Mucosa of stomach (tissue), 1 donor: ENCODE results near the gene HOMER1.
A peak's percentile ranks its signal among the peaks of the same experiment; 100 is the strongest.

Experiments
- H3K27me3 ChIP-seq: one replicate; pipeline ENCODE4 v1.7.0; 2013; ENCODE audit warnings: mild to moderate bottlenecking, low read length; ENCODE audit not compliant: control insufficient read depth, insufficient read depth
- H3K36me3 ChIP-seq: one replicate; pipeline ENCODE4 v1.7.0; 2013; ENCODE audit warnings: low read length; ENCODE audit not compliant: control insufficient read depth, insufficient read depth
- H3K4me1 ChIP-seq: one replicate; pipeline ENCODE4 v1.7.0; 2013; ENCODE audit warnings: mild to moderate bottlenecking, low read length; ENCODE audit not compliant: control insufficient read depth, insufficient read depth
- H3K4me3 ChIP-seq: one replicate; pipeline ENCODE4 v1.7.0; 2013; ENCODE audit warnings: low read length
- H3K9ac ChIP-seq: one replicate; pipeline ENCODE4 v1.7.0; 2013; ENCODE audit warnings: mild to moderate bottlenecking, low read length, moderate library complexity
- H3K9me3 ChIP-seq: one replicate; pipeline ENCODE4 v1.7.0; 2013; ENCODE audit warnings: mild to moderate bottlenecking, low read length, moderate library complexity; ENCODE audit not compliant: control insufficient read depth
- donor health status: Pancreatic carcinoma.

Gene HOMER1, protein sequence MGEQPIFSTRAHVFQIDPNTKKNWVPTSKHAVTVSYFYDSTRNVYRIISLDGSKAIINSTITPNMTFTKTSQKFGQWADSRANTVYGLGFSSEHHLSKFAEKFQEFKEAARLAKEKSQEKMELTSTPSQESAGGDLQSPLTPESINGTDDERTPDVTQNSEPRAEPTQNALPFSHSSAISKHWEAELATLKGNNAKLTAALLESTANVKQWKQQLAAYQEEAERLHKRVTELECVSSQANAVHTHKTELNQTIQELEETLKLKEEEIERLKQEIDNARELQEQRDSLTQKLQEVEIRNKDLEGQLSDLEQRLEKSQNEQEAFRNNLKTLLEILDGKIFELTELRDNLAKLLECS

DNA sequence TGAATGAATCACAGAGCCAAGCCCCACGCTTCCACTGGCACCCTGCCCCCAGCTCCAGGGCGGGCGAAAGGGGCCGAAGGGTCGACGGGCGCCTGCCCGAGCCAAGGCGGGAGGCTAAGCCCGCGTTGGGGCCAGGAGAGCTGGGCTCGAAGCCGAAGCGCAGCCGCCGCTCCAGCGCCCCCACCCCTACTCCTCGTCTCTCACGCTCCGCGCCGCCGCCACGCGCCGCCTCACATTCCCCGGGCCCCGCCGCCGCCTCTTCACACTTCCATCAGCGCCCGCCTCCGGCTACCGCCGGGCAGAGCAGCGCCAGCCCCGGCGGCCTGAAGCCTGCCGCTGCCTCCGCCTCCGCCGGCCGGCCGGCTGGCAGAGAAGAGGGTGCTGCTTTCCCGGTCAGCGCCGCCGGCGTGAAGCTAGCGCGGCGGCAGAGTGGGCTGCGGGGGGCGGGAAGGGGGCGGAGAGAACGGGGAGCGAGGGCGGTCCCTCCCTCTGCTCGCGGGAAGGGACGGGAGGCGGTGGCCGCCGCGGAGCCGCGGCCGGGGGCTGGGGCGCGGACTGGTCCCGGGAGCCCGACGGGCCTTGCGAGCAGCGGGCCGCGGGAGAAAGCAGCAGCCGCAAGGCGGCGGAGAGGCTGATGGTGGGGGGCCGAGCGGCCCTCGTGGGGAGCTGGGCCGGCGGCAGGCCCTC is at the start of gene HOMER1:
Gene HOMER1, minus strand, starts transcription at position 431 of the 687 bp plus-strand sequence. CDS start 1,360 bp downstream, outside the sequence.
- no peaks in the 10 kb centered on the region for H3K36me3 ChIP-seq

DNA sequence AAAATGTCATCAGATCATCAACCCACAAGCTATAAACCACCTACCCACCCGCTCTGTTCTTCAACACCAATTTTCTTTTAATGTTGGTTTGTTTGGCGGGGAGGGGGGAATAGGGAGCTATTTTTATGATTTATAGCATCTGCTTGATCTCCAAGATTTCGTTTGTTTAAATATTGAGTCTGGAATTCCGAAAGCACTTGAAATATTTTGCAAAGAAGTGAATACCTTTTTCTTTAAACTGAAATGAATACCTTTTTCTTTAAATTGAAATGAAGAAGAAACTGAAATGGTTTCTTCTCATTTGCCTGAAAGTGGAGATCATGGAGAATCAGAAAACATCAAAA is 49.3 kb upstream of the HOMER1 start:
- no peak overlapping the region for H3K4me3 ChIP-seq
- H3K27me3 ChIP-seq: no peaks in the 10 kb centered on the region
- no peaks in the 10 kb centered on the region for H3K36me3 ChIP-seq
- H3K9me3 ChIP-seq: no peaks in the 10 kb centered on the region
- no peak overlapping the region for H3K9ac ChIP-seq
- H3K4me1 ChIP-seq: peaks cover 3% of the 10 kb centered on the region

More for the DNA sequence above, at the start of gene HOMER1:
- Histone ChIP-seq H3K27me3 (peaks cover 26% of the 10 kb centered on the region), H3K4me1 (peaks cover 14% of the 10 kb centered on the region), H3K9ac (peak within 1 kb of the TSS; percentile 84), H3K9me3 (no peaks in the 10 kb centered on the region), H3K4me3 (peak within 1 kb of the TSS; percentile 32)

DNA sequence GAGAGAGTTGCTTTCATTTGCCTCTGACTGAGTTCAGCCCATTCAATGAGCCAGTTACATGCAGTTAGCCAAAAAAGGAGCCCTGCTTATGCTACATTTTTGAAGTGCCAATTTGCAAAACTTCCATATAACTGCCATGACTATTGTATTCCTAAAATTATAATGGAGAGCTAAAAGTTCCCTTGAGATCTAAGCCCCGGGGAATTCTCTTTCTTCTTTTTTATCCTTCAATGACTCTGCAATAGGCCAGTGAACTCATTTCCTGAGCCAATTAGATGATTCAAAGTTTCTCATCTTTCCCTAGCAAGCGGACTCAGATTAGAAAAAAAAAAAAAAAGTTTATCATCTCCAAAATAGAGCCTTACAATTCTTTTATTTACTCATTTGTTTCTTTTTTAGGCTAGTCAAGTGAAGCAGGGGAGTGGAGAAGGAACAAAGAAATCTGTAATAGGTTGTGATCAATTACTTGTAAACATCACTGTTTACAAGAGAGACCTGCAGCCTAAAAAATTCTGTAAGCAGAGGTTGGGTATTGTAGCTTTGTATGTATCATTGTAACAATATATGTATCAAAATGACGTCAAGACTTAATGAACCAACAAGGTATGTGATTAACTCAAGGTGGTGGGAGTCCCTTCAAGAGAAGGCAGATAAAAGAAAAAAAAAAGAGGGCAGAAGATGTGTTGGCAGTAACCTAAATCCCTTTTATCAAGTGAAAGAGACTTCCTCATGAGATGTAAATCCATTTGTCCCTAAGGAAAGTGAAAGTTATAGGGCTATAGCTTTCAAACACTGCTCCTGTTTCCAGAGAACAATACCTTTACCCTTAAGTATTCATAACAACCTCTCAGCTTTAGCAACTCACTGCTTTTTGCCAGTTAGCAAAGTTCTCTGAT is 48.7 kb upstream of the HOMER1 start:
- Histone ChIP-seq H3K4me3 (no peak overlapping the region), H3K9me3 (no peaks in the 10 kb centered on the region), H3K4me1 (peaks cover 3% of the 10 kb centered on the region), H3K9ac (no peak overlapping the region), H3K27me3 (no peaks in the 10 kb centered on the region), H3K36me3 (no peaks in the 10 kb centered on the region)

DNA sequence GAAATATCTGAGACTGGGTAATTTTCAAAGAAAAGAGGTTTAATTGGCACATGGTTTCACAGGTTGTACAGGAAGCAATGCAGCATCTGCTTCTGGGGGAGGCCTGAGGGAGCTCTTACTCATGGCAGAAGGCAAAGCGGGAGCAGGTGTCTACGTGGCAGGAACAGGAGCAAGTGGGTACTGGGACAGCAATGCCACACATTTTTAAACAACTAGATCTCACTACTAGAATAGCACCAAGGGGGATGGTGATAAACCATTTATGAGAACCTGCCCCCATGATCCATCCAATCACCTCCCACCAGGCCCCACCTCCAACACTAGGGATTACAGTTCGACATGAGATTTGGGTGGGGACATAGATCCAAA is 47.6 kb upstream of the HOMER1 start:
- H3K4me1 ChIP-seq: peaks cover 3% of the 10 kb centered on the region
- H3K27me3 ChIP-seq: no peaks in the 10 kb centered on the region
- H3K9ac ChIP-seq: no peak overlapping the region
- H3K4me3 ChIP-seq: no peak overlapping the region
- no peaks in the 10 kb centered on the region for H3K9me3 ChIP-seq
- H3K36me3 ChIP-seq: no peaks in the 10 kb centered on the region

DNA sequence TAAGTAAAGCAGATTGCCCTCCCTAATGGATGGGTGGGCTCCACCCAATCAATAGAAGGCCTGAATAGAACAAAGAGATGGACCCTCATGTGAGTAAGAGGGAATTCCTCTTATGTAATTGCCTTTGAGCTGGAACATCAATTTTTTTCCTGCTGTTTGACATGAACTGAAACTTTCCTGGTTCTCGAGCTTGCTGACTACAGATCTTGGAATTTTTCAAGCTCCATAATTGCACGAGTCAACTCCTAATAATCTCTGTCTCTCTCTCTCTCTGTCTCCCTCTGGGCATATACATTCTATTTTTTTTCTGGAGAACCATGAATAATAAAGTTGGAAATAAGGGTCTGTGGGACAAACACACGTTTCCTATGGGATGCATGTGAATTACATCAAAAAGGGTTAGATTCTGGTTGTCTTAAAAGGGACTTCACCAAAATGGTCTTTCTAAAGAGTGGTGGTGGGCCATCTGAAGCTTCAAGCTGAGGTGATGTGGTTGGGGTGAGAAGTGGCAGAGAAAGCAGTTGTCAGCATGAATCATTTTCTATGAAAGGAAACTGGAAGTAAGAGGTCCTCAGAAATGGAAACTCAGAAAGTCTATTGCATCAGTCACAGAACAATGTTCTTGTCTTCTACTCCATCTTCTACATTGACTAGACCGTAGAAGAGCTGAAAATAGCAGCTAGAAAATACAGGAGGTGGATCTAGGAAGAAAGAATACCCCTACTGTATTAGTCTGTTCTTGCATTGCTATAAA is 47.0 kb upstream of the HOMER1 start:
- Histone ChIP-seq H3K9ac (no peak overlapping the region), H3K4me3 (no peak overlapping the region), H3K36me3 (no peaks in the 10 kb centered on the region), H3K4me1 (peaks cover 3% of the 10 kb centered on the region), H3K9me3 (no peaks in the 10 kb centered on the region), H3K27me3 (no peaks in the 10 kb centered on the region)

DNA sequence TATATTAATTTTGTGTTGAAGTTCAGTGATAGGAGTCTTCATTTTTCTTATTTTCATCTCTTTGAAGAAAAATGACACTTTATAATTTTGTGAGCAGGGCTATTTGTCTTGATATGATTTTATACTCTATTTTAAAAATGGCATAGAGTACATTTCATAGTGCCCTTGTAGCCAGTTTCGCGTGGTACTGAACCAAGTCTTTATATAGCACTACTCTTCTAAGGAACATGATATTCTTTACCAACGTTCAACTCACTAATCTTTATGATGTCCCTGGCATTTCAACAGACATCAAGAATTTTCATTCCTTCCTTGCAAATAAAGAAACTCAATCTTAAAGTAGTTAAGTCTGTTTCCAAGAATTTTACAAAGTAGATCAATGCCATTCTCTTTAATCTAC is 41.5 kb upstream of the HOMER1 start:
- Histone ChIP-seq H3K27me3 (no peaks in the 10 kb centered on the region), H3K36me3 (no peaks in the 10 kb centered on the region), H3K4me1 (no peaks in the 10 kb centered on the region), H3K9ac (no peak overlapping the region), H3K9me3 (peaks cover 4% of the 10 kb centered on the region), H3K4me3 (no peak overlapping the region)

DNA sequence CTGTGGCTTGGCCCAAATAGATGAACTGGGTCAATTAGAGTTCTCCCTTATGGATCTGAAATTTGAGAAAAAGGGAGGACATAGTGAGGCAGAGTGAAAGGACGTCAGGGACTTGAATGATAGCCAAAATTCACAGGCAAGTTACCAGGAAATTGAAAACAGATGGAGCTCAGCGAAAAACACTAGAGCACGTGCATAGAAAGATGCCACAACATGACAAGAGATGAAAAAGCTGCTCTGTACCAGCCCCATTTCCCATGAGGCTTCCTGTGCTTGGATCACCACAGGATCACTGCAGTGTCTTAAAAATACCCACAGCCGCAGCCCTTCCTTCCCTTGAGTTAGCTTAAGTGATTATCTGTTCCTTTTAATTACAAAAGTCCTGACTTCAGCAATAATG is 39.0 kb upstream of the HOMER1 start:
- H3K36me3 ChIP-seq: no peaks in the 10 kb centered on the region
- no peaks in the 10 kb centered on the region for H3K27me3 ChIP-seq
- no peak overlapping the region for H3K4me3 ChIP-seq
- peaks cover 4% of the 10 kb centered on the region for H3K9me3 ChIP-seq
- H3K9ac ChIP-seq: no peak overlapping the region
- H3K4me1 ChIP-seq: no peaks in the 10 kb centered on the region

DNA sequence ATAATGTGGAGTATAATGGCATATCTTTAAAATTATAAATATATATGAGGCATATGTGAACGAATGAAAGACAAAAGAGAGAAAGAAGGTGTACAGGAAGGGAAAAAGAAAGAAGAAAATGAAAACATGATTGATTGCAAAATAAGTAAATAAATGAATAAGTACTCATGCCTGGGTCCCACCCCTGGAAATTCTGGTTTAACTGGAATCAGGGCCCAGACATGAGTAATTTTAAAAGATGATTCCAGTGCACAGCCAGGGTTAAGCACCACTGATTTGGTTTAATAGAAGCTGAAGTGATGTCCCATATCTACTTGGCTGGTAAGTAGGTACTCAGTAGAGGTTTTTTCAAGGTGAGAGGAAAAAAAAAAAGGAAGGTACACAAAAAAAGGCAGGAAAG is 34.0 kb upstream of the HOMER1 start:
- H3K27me3 ChIP-seq: no peaks in the 10 kb centered on the region
- H3K36me3 ChIP-seq: no peaks in the 10 kb centered on the region
- peaks cover 13% of the 10 kb centered on the region for H3K4me1 ChIP-seq
- H3K4me3 ChIP-seq: no peak overlapping the region
- H3K9ac ChIP-seq: no peak overlapping the region
- H3K9me3 ChIP-seq: peaks cover 4% of the 10 kb centered on the region

DNA sequence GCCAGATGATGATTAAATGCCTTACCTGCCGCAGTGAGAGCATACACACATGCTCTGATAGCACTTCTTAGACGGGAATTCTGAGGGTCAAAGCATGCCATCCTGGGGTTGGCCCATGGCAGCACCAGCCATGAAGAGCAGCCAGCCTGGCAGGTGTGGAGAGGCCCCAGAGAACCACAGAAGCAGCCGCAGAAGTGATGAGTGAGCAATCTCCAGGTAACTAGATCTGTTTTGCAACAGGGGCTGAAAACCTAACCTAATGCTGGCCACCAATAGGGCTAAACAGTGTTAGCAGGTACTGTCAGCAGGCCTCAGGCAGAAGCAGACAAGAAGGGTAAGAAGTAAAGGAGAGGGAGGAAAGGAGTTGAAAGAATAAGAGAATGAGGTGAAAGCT is 33.5 kb upstream of the HOMER1 start:
- H3K4me3 ChIP-seq: no peak overlapping the region
- no peaks in the 10 kb centered on the region for H3K27me3 ChIP-seq
- H3K9ac ChIP-seq: no peak overlapping the region
- H3K4me1 ChIP-seq: peaks cover 13% of the 10 kb centered on the region
- no peaks in the 10 kb centered on the region for H3K9me3 ChIP-seq
- no peaks in the 10 kb centered on the region for H3K36me3 ChIP-seq

DNA sequence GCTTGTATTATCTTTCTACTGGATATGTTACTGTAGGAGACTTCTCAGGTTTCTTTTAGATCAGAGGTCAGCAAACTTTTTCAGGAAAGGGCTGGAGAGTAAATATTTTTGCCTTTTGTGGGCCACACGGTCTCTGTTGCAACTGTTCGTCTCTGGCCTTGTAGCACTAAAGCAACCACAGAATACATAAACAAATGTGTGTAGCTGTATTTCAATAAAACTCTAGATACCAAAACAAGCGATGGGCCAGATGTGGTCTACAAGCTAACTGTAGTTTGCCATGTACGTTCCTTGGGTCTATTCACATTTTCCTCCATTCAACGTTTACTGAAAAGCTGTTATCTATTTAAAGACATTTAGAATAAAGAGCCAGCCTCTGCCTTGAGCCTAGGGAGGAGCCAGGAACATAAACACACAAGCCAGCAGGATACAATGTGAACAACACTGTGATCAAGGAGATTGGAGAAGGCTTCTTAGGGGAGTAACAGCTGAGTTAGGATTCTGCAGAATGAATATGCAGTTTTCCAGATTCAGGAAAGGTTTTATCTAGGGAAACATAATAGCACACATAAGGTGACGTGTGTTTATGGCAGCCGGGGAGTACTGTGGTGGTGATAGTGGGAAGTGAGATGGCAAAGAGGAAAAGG is 33.0 kb upstream of the HOMER1 start:
- no peaks in the 10 kb centered on the region for H3K9me3 ChIP-seq
- no peak overlapping the region for H3K9ac ChIP-seq

DNA sequence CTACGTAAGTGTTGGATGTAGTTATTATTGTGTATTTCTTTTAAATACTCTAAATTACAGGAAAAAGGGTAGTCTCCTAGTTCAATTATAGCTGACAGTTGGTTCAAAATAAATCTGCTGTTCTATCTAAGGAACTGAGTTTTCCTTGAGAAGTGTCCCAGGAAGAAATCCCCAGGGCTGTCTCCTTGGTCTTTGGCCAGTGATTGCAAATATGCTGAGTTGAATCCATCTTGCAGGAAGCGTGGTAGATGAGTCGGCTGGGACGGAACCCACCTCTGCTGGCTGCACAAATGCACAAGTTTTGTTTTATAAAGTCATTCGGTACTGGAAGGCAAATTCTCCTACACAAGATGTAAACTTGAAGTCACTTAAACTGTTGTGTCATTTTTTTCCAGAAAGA is 30.2 kb upstream of the HOMER1 start:
- no peak overlapping the region for H3K9ac ChIP-seq
- H3K27me3 ChIP-seq: no peaks in the 10 kb centered on the region
- peaks cover 13% of the 10 kb centered on the region for H3K4me1 ChIP-seq
- H3K9me3 ChIP-seq: no peaks in the 10 kb centered on the region
- no peak overlapping the region for H3K4me3 ChIP-seq
- H3K36me3 ChIP-seq: no peaks in the 10 kb centered on the region

More for the DNA sequence above, 33.0 kb upstream of the HOMER1 start:
- Histone ChIP-seq H3K4me3 (no peak overlapping the region), H3K4me1 (peaks cover 13% of the 10 kb centered on the region), H3K27me3 (no peaks in the 10 kb centered on the region), H3K36me3 (no peaks in the 10 kb centered on the region)
